Endodermal cell (in vitro differentiated cells): ENCODE data around the gene KAT7. TPM values are rescaled to one million over a fixed set of nuclear protein-coding genes. Genes with fewer than 3 reads are reported as not detected.

Source experiments
- DNase-seq: peaks from one replicate; pipeline ENCODE4 v3.0.0-alpha.2; 2017
- H3K27ac ChIP-seq: 2 replicates; pipeline ENCODE4 v1.5.1; 2013; ENCODE audit warnings: mild to moderate bottlenecking, low read depth, low read length, moderate library complexity
- H3K27me3 ChIP-seq: 2 replicates; pipeline ENCODE4 v1.6.1; 2013; ENCODE audit warnings: mild to moderate bottlenecking, low read length, moderate library complexity; ENCODE audit not compliant: insufficient read depth, control insufficient read depth, poor library complexity, severe bottlenecking
- H3K36me3 ChIP-seq: 2 replicates; pipeline ENCODE4 v1.7.0; 2013; ENCODE audit warnings: mild to moderate bottlenecking, low read length, moderate library complexity; ENCODE audit not compliant: control insufficient read depth, insufficient read depth
- H3K4me1 ChIP-seq: one replicate; pipeline ENCODE4 v1.7.0; 2013; ENCODE audit warnings: low read length; ENCODE audit not compliant: control insufficient read depth, insufficient read depth
- H3K4me3 ChIP-seq: 2 replicates; pipeline ENCODE4 v1.5.1; 2013; ENCODE audit warnings: mild to moderate bottlenecking, low read length, moderate library complexity
- H3K9ac ChIP-seq: 2 replicates; pipeline ENCODE4 v1.6.1; 2013; ENCODE audit warnings: mild to moderate bottlenecking, low read length, moderate library complexity; ENCODE audit not compliant: poor library complexity, severe bottlenecking; ENCODE audit errors: extremely low read depth
- H3K9me3 ChIP-seq: 2 replicates; pipeline ENCODE4 v1.6.1; 2013; ENCODE audit warnings: mild to moderate bottlenecking, low read length, moderate library complexity; ENCODE audit not compliant: control insufficient read depth
- H3K27ac Mint-ChIP-seq: 2 replicates; pipeline ENCODE4 v1.8.0; 2020; ENCODE audit warnings: mixed read lengths
- H3K27me3 Mint-ChIP-seq: 2 replicates; pipeline ENCODE4 v1.8.0; 2021; ENCODE audit warnings: mild to moderate bottlenecking, mixed read lengths; ENCODE audit not compliant: insufficient read depth
- H3K36me3 Mint-ChIP-seq: 2 replicates; pipeline ENCODE4 v1.8.0; 2020; ENCODE audit warnings: low read depth, mixed read lengths
- H3K4me1 Mint-ChIP-seq: 2 replicates; pipeline ENCODE4 v1.8.0; 2020; ENCODE audit warnings: mixed read lengths
- H3K4me3 Mint-ChIP-seq: 2 replicates; pipeline ENCODE4 v1.8.0; 2020; ENCODE audit warnings: mild to moderate bottlenecking, moderate library complexity, mixed read lengths
- H3K9me3 Mint-ChIP-seq: 2 replicates; pipeline ENCODE4 v1.8.0; 2020; ENCODE audit warnings: mild to moderate bottlenecking, mixed read lengths
- WGBS, 2 experiments: methylation state at CpG; one replicate each; pipeline versions ENCODE4 v1.1.5 to v1.1.7; 2013; ENCODE audit warnings: missing lambda C conversion rate in 2 of 2, mixed read lengths in 1 of 2; ENCODE audit not compliant: insufficient coverage in 1 of 2, insufficient read length in 1 of 2; 5-methylcytosine and 5-hydroxymethylcytosine counted together
- total RNA-seq, 2 donors: library from RNA; stranded (reverse); fragmentation: NEBNext Ultra II Directional in 1 of 2; extraction: Animal tissue kit (Norgen Biotek cat#: 25700) in 1 of 2; gene quantifications; 2 replicates in 1 of 2; 3 replicates in 1 of 2; pipeline ENCODE4 v1.2.1, GENCODE V29; 2021
- TF ChIP-seq, protein P1 (sequence below): fragments of 200-600 bp; sonication (generic); conservative IDR thresholded peaks from 2 replicates; pipeline ENCODE4 v1.5.0; 2021; ENCODE audit warnings: antibody characterized with exemption, mild to moderate bottlenecking

The KAT7 gene
- total RNA-seq, 2 donors from 2014 or later, result 77.8 to 80.5 TPM

DNA sequence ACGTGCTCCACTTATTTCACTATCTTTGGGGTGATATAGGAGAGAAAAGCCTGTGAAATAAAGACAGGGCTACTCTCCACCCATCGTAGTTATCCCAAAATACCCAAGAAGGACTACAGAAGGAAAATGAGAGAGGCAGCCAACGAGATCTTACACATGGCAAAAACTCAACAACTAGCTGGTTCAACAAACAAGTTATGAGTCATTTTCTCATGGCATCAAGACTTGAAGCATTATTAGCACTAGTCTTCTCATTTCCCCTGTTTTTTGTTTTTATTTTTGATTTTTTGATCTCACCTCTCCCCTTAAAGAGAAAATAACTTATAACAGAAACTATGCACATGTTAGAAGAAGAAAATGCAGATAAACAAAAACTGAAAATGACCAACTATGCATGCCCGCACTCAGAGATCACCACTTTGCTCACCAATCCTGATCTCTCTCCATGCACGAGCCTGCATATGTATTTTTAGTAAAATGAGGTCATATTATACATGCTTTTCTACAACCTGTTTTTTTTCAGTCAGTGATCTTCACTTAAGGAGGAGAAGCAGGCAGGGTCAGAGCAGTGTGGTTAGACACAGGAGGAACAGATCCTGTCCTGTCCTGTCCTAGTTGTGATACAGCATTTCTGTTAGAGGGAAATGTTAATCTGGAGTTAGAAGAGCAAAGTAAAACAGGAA lies 47.3 kb upstream of the KAT7 start:
- Mint-ChIP-seq H3K27me3 (no peaks in the 10 kb centered on the region), H3K36me3 (peaks cover 17% of the 10 kb centered on the region), H3K27ac (no peak overlapping the region), H3K4me1 (peaks cover 20% of the 10 kb centered on the region), H3K9me3 (no peaks in the 10 kb centered on the region), H3K4me3 (no peak overlapping the region)
- peaks cover 5% of the 10 kb centered on the region for H3K4me1 ChIP-seq
- DNase-seq, result no peak
- peaks cover 25% of the 10 kb centered on the region for H3K27me3 ChIP-seq
- no peak overlapping the region for H3K9ac ChIP-seq
- no peaks in the 10 kb centered on the region for H3K9me3 ChIP-seq
- H3K4me3 ChIP-seq, result no peak overlapping the region
- 71 to 94% methylated on average over 2 to 5 of the region's 5 CpGs for WGBS, 2 experiments
- TF ChIP-seq, protein P1, sequence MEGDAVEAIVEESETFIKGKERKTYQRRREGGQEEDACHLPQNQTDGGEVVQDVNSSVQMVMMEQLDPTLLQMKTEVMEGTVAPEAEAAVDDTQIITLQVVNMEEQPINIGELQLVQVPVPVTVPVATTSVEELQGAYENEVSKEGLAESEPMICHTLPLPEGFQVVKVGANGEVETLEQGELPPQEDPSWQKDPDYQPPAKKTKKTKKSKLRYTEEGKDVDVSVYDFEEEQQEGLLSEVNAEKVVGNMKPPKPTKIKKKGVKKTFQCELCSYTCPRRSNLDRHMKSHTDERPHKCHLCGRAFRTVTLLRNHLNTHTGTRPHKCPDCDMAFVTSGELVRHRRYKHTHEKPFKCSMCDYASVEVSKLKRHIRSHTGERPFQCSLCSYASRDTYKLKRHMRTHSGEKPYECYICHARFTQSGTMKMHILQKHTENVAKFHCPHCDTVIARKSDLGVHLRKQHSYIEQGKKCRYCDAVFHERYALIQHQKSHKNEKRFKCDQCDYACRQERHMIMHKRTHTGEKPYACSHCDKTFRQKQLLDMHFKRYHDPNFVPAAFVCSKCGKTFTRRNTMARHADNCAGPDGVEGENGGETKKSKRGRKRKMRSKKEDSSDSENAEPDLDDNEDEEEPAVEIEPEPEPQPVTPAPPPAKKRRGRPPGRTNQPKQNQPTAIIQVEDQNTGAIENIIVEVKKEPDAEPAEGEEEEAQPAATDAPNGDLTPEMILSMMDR, result no peak
- H3K36me3 ChIP-seq, result no peaks in the 10 kb centered on the region
- no peak overlapping the region for H3K27ac ChIP-seq

DNA sequence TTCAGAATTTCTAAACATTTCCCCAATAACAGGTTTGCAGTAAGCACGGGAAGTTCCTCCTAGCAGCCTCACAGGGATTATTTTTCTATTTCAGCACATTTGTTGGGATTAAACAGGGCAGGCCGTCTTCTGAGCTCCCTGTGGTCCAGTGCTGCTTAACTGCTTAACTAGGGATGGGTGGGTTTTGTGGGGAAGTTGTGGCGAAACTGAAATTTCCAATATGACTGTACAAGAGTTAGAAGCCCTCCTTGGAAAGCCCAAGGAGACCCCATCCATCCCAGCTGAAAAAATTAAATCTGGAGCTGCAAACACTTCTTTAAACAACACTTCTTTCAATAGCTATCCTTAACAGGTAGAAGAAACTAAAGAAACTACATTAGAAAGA lies 46.8 kb upstream of the KAT7 start:
- Histone ChIP-seq H3K36me3 (no peaks in the 10 kb centered on the region), H3K9me3 (no peaks in the 10 kb centered on the region), H3K9ac (no peak overlapping the region), H3K27ac (no peak overlapping the region), H3K27me3 (peaks cover 20% of the 10 kb centered on the region), H3K4me3 (no peak overlapping the region), H3K4me1 (peaks cover 5% of the 10 kb centered on the region)
- Mint-ChIP-seq H3K27ac (no peak overlapping the region), H3K4me1 (peaks cover 20% of the 10 kb centered on the region), H3K9me3 (no peaks in the 10 kb centered on the region), H3K4me3 (no peak overlapping the region), H3K36me3 (peaks cover 15% of the 10 kb centered on the region), H3K27me3 (no peaks in the 10 kb centered on the region)
- 91% methylated on average over 3 of the region's 3 CpGs; no CpG with 5 or more reads in 1 of the 2 experiments for WGBS, 2 experiments
- DNase-seq, result no peak
- TF ChIP-seq, protein P1, result no peak

DNA sequence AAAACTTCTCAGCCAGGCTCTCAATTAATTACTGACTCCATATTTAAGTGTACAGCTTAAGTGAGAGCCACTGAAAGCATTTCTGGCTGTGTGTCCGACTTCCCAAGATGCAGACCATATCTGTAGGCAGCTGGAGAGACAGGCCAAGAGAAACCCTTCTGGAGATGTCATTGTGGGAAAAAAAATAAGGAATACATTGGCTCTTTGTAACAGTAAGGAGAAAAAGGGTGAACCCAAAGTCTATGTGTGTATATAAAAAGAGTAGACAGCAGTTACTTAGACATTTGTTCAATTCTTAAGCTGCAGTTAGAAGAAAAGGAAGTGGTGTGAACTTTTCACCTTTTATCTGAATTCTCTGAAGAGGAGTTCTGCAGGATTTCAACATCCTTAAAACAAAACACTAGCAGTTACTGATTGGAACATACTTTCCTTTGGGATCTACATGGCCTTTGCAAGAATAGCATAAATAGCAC lies 46.3 kb upstream of the KAT7 start:
- H3K36me3 Mint-ChIP-seq, result peaks cover 12% of the 10 kb centered on the region
- 67 to 84% methylated on average over 1 of the region's 1 CpG for WGBS, 2 experiments
- peaks cover 17% of the 10 kb centered on the region for H3K27me3 ChIP-seq
- H3K9me3 ChIP-seq, result no peaks in the 10 kb centered on the region
- H3K9me3 Mint-ChIP-seq, result no peaks in the 10 kb centered on the region
- H3K4me1 ChIP-seq, result peaks cover 5% of the 10 kb centered on the region
- H3K27ac Mint-ChIP-seq, result no peak overlapping the region
- H3K4me1 Mint-ChIP-seq, result peaks cover 18% of the 10 kb centered on the region
- no peak overlapping the region for H3K27ac ChIP-seq
- TF ChIP-seq, protein P1, result no peak
- no peaks in the 10 kb centered on the region for H3K27me3 Mint-ChIP-seq
- H3K4me3 Mint-ChIP-seq, result no peak overlapping the region
- no peaks in the 10 kb centered on the region for H3K36me3 ChIP-seq
- DNase-seq, result no peak
- no peak overlapping the region for H3K9ac ChIP-seq
- H3K4me3 ChIP-seq, result no peak overlapping the region
